GM23338 (cell line): ENCODE results near the gene TCTN3. TPM values are rescaled to one million over a fixed set of nuclear protein-coding genes. Genes with fewer than 3 reads are reported as not detected.

Source experiments
- ATAC-seq: fragments of 200-7000 bp; cut with Tn5 transposase; 3 replicates; pipeline ENCODE4 v1.9.1; 2020
- DNase-seq: peaks from one replicate; pipeline ENCODE4 v3.0.0-alpha.2; 2015; ENCODE audit warnings: low spot score
- H2AFZ ChIP-seq: fragments of 200-600 bp; sonication (generic); 2 replicates; pipeline ENCODE4 v1.8.0; 2016; ENCODE audit warnings: antibody characterized with exemption, mild to moderate bottlenecking, moderate library complexity
- H3F3A ChIP-seq: fragments of 200-600 bp; sonication (generic); replicated peaks from 2 replicates; pipeline ENCODE4 v1.8.0; 2017; ENCODE audit warnings: antibody characterized with exemption, mixed run types, low read depth
- H3K27ac ChIP-seq: fragments of 200-600 bp; sonication (generic); 2 replicates; pipeline ENCODE4 v1.6.1; 2016; ENCODE audit warnings: low read depth
- H3K27me3 ChIP-seq: fragments of 200-600 bp; sonication (generic); 2 replicates; pipeline ENCODE4 v1.8.0; 2016; ENCODE audit warnings: mild to moderate bottlenecking, mixed run types, moderate library complexity; ENCODE audit not compliant: insufficient read depth
- H3K36me3 ChIP-seq: fragments of 200-600 bp; sonication (generic); 2 replicates; pipeline ENCODE4 v1.8.0; 2016; ENCODE audit warnings: mild to moderate bottlenecking; ENCODE audit not compliant: insufficient read depth
- H3K4me1 ChIP-seq: fragments of 200-600 bp; sonication (generic); 2 replicates; pipeline ENCODE4 v1.8.0; 2016; ENCODE audit warnings: mild to moderate bottlenecking, moderate library complexity; ENCODE audit not compliant: insufficient read depth
- H3K4me2 ChIP-seq: fragments of 200-600 bp; sonication (generic); 2 replicates; pipeline ENCODE4 v1.7.1; 2017; ENCODE audit warnings: mixed run types
- H3K4me3 ChIP-seq: fragments of 200-600 bp; sonication (generic); 2 replicates; pipeline ENCODE4 v1.6.1; 2016; ENCODE audit warnings: mixed run types
- H3K79me2 ChIP-seq: fragments of 200-600 bp; sonication (generic); replicated peaks from 2 replicates; pipeline ENCODE4 v1.8.0; 2017; ENCODE audit warnings: mild to moderate bottlenecking; ENCODE audit not compliant: insufficient read depth
- H3K9me2 ChIP-seq: fragments of 200-600 bp; sonication (generic); 2 replicates; pipeline ENCODE4 v1.8.0; 2017; ENCODE audit not compliant: insufficient read depth
- H4K20me1 ChIP-seq: fragments of 200-600 bp; sonication (generic); replicated peaks from 2 replicates; pipeline ENCODE4 v1.8.0; 2017; ENCODE audit warnings: mild to moderate bottlenecking; ENCODE audit not compliant: insufficient read depth
- H3K27ac Mint-ChIP-seq: 2 replicates; pipeline ENCODE4 v1.8.0; 2020; ENCODE audit warnings: inconsistent platforms, mild to moderate bottlenecking, moderate library complexity, mixed read lengths
- H3K27me3 Mint-ChIP-seq: 3 replicates; pipeline ENCODE4 v1.8.0; 2022; ENCODE audit warnings: low read depth, mild to moderate bottlenecking, moderate library complexity, mixed read lengths, inconsistent platforms; ENCODE audit not compliant: insufficient read depth, poor library complexity
- H3K36me3 Mint-ChIP-seq: 3 replicates; pipeline ENCODE4 v1.8.0; 2021; ENCODE audit warnings: low read depth, mild to moderate bottlenecking, inconsistent platforms, moderate library complexity, mixed read lengths
- H3K4me1 Mint-ChIP-seq: 3 replicates; pipeline ENCODE4 v1.8.0; 2020; ENCODE audit warnings: mild to moderate bottlenecking, inconsistent platforms, mixed read lengths
- H3K4me3 Mint-ChIP-seq: 3 replicates; pipeline ENCODE4 v1.8.0; 2021; ENCODE audit warnings: moderate library complexity, mild to moderate bottlenecking, inconsistent platforms, mixed read lengths
- H3K9me3 Mint-ChIP-seq: 3 replicates; pipeline ENCODE4 v1.8.0; 2020; ENCODE audit warnings: moderate library complexity, mild to moderate bottlenecking, inconsistent platforms, mixed read lengths
- CREB1 ChIP-seq: fragments of 250-450 bp; sonication (Bioruptor Pico); IDR thresholded peaks from 2 replicates; pipeline ENCODE4 v1.5.0; 2020; ENCODE audit warnings: low read depth, mild to moderate bottlenecking, moderate library complexity
- CTCF ChIP-seq, 2 experiments: fragments of 200-600 bp in 1 of 2; sonication (generic) in 1 of 2; conservative IDR thresholded peaks; 2 replicates each; pipeline versions ENCODE4 v1.5.1 to v1.6.1; 2016 to 2017; ENCODE audit warnings: antibody characterized with exemption in 2 of 2, low read depth in 2 of 2, mild to moderate bottlenecking in 2 of 2, moderate library complexity in 1 of 2
- EZH2phosphoT487 ChIP-seq: fragments of 200-600 bp; sonication (generic); IDR thresholded peaks from one replicate; pipeline ENCODE4 v1.8.1; 2018; ENCODE audit warnings: antibody characterized with exemption; ENCODE audit not compliant: unreplicated experiment
- JUNB ChIP-seq: IDR thresholded peaks from one replicate; pipeline ENCODE4 v1.6.1; 2016; ENCODE audit warnings: antibody characterized with exemption; ENCODE audit not compliant: unreplicated experiment
- NANOG ChIP-seq: IDR thresholded peaks from 2 replicates; pipeline ENCODE4 v1.6.1; 2016; ENCODE audit warnings: antibody characterized with exemption, borderline replicate concordance
- POLR2AphosphoS5 ChIP-seq: IDR thresholded peaks from 2 replicates; pipeline ENCODE4 v1.6.1; 2016; ENCODE audit warnings: antibody characterized with exemption, low read depth
- ZNF114 ChIP-seq: fragments of 250-450 bp; sonication (Bioruptor Pico); IDR thresholded peaks from 2 replicates; pipeline ENCODE4 v1.5.0; 2020; ENCODE audit warnings: mild to moderate bottlenecking, moderate library complexity
- ZNF331 ChIP-seq: fragments of 250-450 bp; sonication (Bioruptor Pico); IDR thresholded peaks from 2 replicates; pipeline ENCODE4 v1.5.0; 2020; ENCODE audit warnings: low read depth, mild to moderate bottlenecking, moderate library complexity
- polyA plus RNA-seq: library from polyadenylated mRNA; unstranded; fragments of >200 nt; fragmentation: Nextera tagmentation; extraction: Ambion mirVana; gene quantifications from 2 replicates; pipeline ENCODE4 v1.2.1, GENCODE V29; 2016
- total RNA-seq: library from RNA; depleted of rRNA; stranded (reverse); fragments of >200 nt; shearing (Covaris generic); gene quantifications from 2 replicates; pipeline ENCODE4 v1.2.3, GENCODE V29; 2014
- TF ChIP-seq, protein P1 (sequence below): IDR thresholded peaks from 2 replicates; pipeline ENCODE4 v1.6.1; 2016; ENCODE audit warnings: antibody characterized with exemption

TCTN3 gene
- total and polyA plus RNA-seq, 2 experiments from 2014 or later, result 29.7 to 32.4 TPM

DNA sequence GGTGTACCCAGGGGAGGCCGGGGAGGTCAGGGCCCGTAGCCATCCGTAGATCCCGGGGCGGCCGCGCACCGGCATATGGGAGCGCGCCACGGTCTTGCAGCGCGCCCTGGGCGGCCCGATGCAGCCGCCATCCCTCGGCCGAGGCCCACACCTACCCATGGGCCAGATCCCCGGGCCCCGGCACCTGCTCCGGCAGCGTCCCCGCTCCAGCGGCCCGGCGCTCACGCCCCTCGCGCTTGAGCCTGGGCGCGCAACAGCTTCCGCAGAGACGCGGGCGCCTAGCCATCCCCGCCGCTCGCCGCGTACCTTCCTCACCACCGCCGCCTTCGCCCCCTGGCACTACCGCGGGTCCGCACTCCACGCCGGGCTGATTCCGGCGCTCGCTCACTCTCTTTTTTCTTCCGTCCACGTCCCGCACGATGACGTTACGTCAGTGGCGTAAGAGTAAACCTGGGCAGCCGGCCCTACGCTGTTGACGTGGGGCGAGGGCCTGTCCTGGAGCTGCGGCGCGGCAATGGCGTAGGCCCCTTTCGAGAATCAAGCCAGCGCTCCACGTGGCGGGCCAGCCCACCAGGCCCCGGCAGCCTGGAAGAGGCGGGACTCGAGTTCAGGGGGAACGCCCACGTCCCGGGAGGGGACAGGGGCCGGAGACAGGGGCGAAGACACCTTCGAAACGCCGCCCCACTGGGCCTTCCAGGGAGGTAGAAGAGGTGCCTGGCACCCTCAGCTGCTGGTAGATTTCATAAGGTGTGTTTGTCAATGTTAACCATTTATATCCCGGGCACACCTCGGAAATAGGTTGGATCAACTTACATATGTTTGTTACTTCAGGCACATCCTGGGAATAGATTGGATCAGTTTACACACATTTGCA is 37.2 kb downstream of the TCTN3 start, which contains the start of gene ALDH18A1:
Gene ALDH18A1, minus strand, starts transcription at position 421 of the 874 bp plus-strand sequence. CDS start 3,334 bp downstream, outside the sequence.
- Histone ChIP-seq H3K4me3 (peak within 1 kb of the TSS; percentile 88), H3F3A (no peaks in the 10 kb centered on the region; the same call in 1 of the 2 replicates), H3K27ac (no peak within 1 kb of the TSS), H3K79me2 (peaks cover 44% of the 10 kb centered on the region), H4K20me1 (0 out of 2 replicates have a peak, but pooled peaks cover under 1% of the 10 kb centered on the region), H3K27me3 (no peaks in the 10 kb centered on the region), H3K4me2 (peak within 1 kb of the TSS; percentile 96), H3K36me3 (peaks cover 16% of the 10 kb centered on the region; the same call in 1 of the 2 replicates), H3K9me2 (no peaks in the 10 kb centered on the region), H2AFZ (peak within 1 kb of the TSS; percentile 95), H3K4me1 (peaks cover 9% of the 10 kb centered on the region)
- TF ChIP-seq EZH2phosphoT487, result no peak
- no peak for TF ChIP-seq ZNF114
- TF ChIP-seq CREB1 (CRISPR knock-in tag), result peak; percentile 68
- TF ChIP-seq, protein P1, sequence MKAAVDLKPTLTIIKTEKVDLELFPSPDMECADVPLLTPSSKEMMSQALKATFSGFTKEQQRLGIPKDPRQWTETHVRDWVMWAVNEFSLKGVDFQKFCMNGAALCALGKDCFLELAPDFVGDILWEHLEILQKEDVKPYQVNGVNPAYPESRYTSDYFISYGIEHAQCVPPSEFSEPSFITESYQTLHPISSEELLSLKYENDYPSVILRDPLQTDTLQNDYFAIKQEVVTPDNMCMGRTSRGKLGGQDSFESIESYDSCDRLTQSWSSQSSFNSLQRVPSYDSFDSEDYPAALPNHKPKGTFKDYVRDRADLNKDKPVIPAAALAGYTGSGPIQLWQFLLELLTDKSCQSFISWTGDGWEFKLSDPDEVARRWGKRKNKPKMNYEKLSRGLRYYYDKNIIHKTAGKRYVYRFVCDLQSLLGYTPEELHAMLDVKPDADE, result no peak
- no peak for TF ChIP-seq CTCF (conservative IDR thresholded peaks at IDR 0.05; ENCODE audit: low read depth in 2 of 2)
- TF ChIP-seq JUNB, result no peak
- no peak for TF ChIP-seq ZNF331
- peak; percentile 70 for TF ChIP-seq POLR2AphosphoS5
- Mint-ChIP-seq H3K36me3 (peaks cover 23% of the 10 kb centered on the region), H3K27me3 (peaks cover 4% of the 10 kb centered on the region), H3K4me3 (peak within 1 kb of the TSS; percentile 100), H3K9me3 (0 out of 3 replicates have a peak, but pooled peaks cover 3% of the 10 kb centered on the region), H3K4me1 (peaks cover 12% of the 10 kb centered on the region), H3K27ac (peak within 1 kb of the TSS; percentile 97)
- DNase-seq, result peak; percentile 93
- ATAC-seq, result peak; percentile 90

- H3K27ac ChIP-seq, result no peak overlapping the region
- H3K79me2 ChIP-seq, result peaks cover 52% of the 10 kb centered on the region
- Mint-ChIP-seq H3K9me3 (peaks cover 6% of the 10 kb centered on the region; the same call in 1 of the 3 replicates), H3K27ac (peak overlapping the region; percentile 46), H3K27me3 (peaks cover 4% of the 10 kb centered on the region), H3K36me3 (peaks cover 31% of the 10 kb centered on the region), H3K4me1 (peaks cover 12% of the 10 kb centered on the region), H3K4me3 (peak overlapping the region; percentile 100)
- H3K4me2 ChIP-seq, result peak overlapping the region; percentile 96
- DNase-seq (peak; percentile 45), ATAC-seq (peak; percentile 36)
- peaks cover 9% of the 10 kb centered on the region for H3K4me1 ChIP-seq
- no peaks in the 10 kb centered on the region; the same call in 1 of the 2 replicates for H3F3A ChIP-seq
- H3K27me3 ChIP-seq, result no peaks in the 10 kb centered on the region
- no peaks in the 10 kb centered on the region for H4K20me1 ChIP-seq
- peaks cover 20% of the 10 kb centered on the region; the same call in 1 of the 2 replicates for H3K36me3 ChIP-seq
- no peaks in the 10 kb centered on the region for H3K9me2 ChIP-seq
- peak overlapping the region; percentile 88 for H3K4me3 ChIP-seq
- TF ChIP-seq NANOG, result no peak
- peak overlapping the region; percentile 95 for H2AFZ ChIP-seq
Measured at GRCh38 chr10:95655571-95656290, 38.0 kb downstream of the TCTN3 start.
